Smooth muscle cell (in vitro differentiated cells): ENCODE results near the gene APH1B. TPM values are rescaled to one million over a fixed set of nuclear protein-coding genes. Genes with fewer than 3 reads are reported as not detected.

ENCODE experiments used
- DNase-seq: peaks from one replicate; lab custom pipeline; 2025; ENCODE audit not compliant: unreplicated experiment; lab: John Stamatoyannopoulos, UW
- H2AFZ ChIP-seq: fragments of 200-600 bp; sonication (generic); 2 replicates; pipeline ENCODE4 v1.6.0; 2016; ENCODE audit warnings: antibody characterized with exemption, low read depth, mild to moderate bottlenecking
- H3F3A ChIP-seq: fragments of 200-600 bp; sonication (generic); 2 replicates; pipeline ENCODE4 v1.6.0; 2017; ENCODE audit warnings: antibody characterized with exemption, low read depth
- H3K27ac ChIP-seq: fragments of 200-600 bp; sonication (generic); 2 replicates; pipeline ENCODE4 v1.5.1; 2016; ENCODE audit warnings: low read depth, mild to moderate bottlenecking
- H3K27me3 ChIP-seq: fragments of 200-600 bp; sonication (generic); 2 replicates; pipeline ENCODE4 v1.6.1; 2016; ENCODE audit warnings: low read depth, mild to moderate bottlenecking
- H3K36me3 ChIP-seq: fragments of 200-600 bp; sonication (generic); 2 replicates; pipeline ENCODE4 v1.5.1; 2016; ENCODE audit warnings: low read depth
- H3K4me1 ChIP-seq: fragments of 200-600 bp; sonication (generic); 2 replicates; pipeline ENCODE4 v1.5.1; 2016; ENCODE audit warnings: low read depth
- H3K4me2 ChIP-seq: fragments of 200-600 bp; sonication (generic); 2 replicates; pipeline ENCODE4 v1.6.0; 2016; ENCODE audit warnings: mild to moderate bottlenecking
- H3K4me3 ChIP-seq: fragments of 200-600 bp; sonication (generic); 2 replicates; pipeline ENCODE4 v1.5.1; 2016; ENCODE audit warnings: mild to moderate bottlenecking
- H3K79me2 ChIP-seq: fragments of 200-600 bp; sonication (generic); 2 replicates; pipeline ENCODE4 v1.6.0; 2016; ENCODE audit warnings: low read depth, mild to moderate bottlenecking
- H3K9ac ChIP-seq: fragments of 200-600 bp; sonication (generic); 2 replicates; pipeline ENCODE4 v1.6.0; 2016; ENCODE audit warnings: low read depth
- H3K9me3 ChIP-seq: fragments of 200-600 bp; sonication (generic); replicated peaks from 2 replicates; pipeline ENCODE4 v1.5.1; 2016; ENCODE audit warnings: low read depth
- H4K20me1 ChIP-seq: fragments of 200-600 bp; sonication (generic); 2 replicates; pipeline ENCODE4 v1.6.0; 2016; ENCODE audit warnings: low read depth
- CTCF ChIP-seq: fragments of 200-600 bp; sonication (generic); IDR thresholded peaks from 2 replicates; pipeline ENCODE4 v1.5.1; 2017; ENCODE audit warnings: borderline replicate concordance, mild to moderate bottlenecking, antibody characterized with exemption; ENCODE audit not compliant: insufficient read depth, poor library complexity, severe bottlenecking
- WGBS: methylation state at CpG from one replicate; pipeline ENCODE4 v1.1.7; 2016; ENCODE audit warnings: low lambda C conversion rate; 5-methylcytosine and 5-hydroxymethylcytosine counted together
- polyA plus RNA-seq: library from polyadenylated mRNA; unstranded; fragments of >200 nt; fragmentation: Nextera tagmentation; extraction: Ambion mirVana; gene quantifications from 2 replicates; pipeline ENCODE4 v1.2.1, GENCODE V29; 2016
- total RNA-seq: library from RNA; depleted of rRNA; stranded (reverse); fragments of >200 nt; gene quantifications from 2 replicates; pipeline ENCODE4 v1.2.3, GENCODE V29; 2014

Gene APH1B
- total and polyA plus RNA-seq, 2 experiments from 2014 or later, result 14.3 to 15.5 TPM

DNA sequence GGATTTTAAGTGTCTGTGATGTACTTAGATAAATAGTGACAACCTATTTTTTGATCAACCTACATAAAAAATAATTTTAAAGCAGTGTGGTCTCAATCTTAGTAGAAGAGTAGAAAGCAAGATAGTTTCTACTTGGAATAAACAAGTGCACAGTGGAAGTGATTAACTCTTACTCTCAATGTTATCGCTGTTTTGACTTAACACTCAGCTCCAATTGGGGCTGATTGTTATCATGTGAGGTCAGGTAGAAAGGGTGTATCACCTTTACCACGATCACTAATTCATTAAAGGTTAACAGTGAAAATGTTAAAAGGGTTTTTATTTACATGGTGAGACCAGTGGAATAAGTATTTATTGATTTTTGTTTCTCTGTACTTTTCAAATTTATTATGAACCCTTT, 22.4 kb upstream of the APH1B start:
- WGBS, result 92% methylated on average over 2 of the region's 2 CpGs
- Histone ChIP-seq H3K4me3 (no peak overlapping the region), H3K36me3 (no peaks in the 10 kb centered on the region), H3K27me3 (no peaks in the 10 kb centered on the region), H3K79me2 (no peaks in the 10 kb centered on the region), H2AFZ (no peak overlapping the region), H3K4me1 (peaks cover 22% of the 10 kb centered on the region), H3F3A (peaks cover 12% of the 10 kb centered on the region), H3K9me3 (no peaks in the 10 kb centered on the region), H4K20me1 (no peaks in the 10 kb centered on the region), H3K9ac (no peak overlapping the region), H3K27ac (no peak overlapping the region), H3K4me2 (no peak overlapping the region)
- DNase-seq, result no peak
- no peak for TF ChIP-seq CTCF

GRCh38 chr15:63255489-63255990, 21.9 kb upstream of the APH1B start:
- 50% methylated on average over 1 of the region's 1 CpG for WGBS
- Histone ChIP-seq H3K27ac (no peak overlapping the region), H3K27me3 (no peaks in the 10 kb centered on the region), H3K36me3 (no peaks in the 10 kb centered on the region), H3K4me3 (no peak overlapping the region), H3K4me1 (peaks cover 22% of the 10 kb centered on the region), H3K4me2 (no peak overlapping the region), H2AFZ (no peak overlapping the region), H4K20me1 (no peaks in the 10 kb centered on the region), H3K79me2 (no peaks in the 10 kb centered on the region), H3F3A (peaks cover 12% of the 10 kb centered on the region), H3K9ac (no peak overlapping the region), H3K9me3 (no peaks in the 10 kb centered on the region)
- no peak for DNase-seq
- TF ChIP-seq CTCF, result no peak

- 4% methylated on average over 5 of the region's 5 CpGs for WGBS
- Histone ChIP-seq H3F3A (peaks cover 4% of the 10 kb centered on the region), H3K27me3 (no peaks in the 10 kb centered on the region), H3K4me2 (peak overlapping the region; percentile 56), H3K79me2 (no peaks in the 10 kb centered on the region), H3K4me3 (no peak overlapping the region), H3K9me3 (no peaks in the 10 kb centered on the region), H4K20me1 (no peaks in the 10 kb centered on the region), H3K9ac (no peak overlapping the region), H3K27ac (peak overlapping the region; percentile 33), H3K4me1 (peaks cover 22% of the 10 kb centered on the region), H2AFZ (no peak overlapping the region), H3K36me3 (no peaks in the 10 kb centered on the region)
- no peak for DNase-seq
- TF ChIP-seq CTCF, result no peak
Measured at GRCh38 chr15:63256433-63257274, 20.8 kb upstream of the APH1B start.

DNA sequence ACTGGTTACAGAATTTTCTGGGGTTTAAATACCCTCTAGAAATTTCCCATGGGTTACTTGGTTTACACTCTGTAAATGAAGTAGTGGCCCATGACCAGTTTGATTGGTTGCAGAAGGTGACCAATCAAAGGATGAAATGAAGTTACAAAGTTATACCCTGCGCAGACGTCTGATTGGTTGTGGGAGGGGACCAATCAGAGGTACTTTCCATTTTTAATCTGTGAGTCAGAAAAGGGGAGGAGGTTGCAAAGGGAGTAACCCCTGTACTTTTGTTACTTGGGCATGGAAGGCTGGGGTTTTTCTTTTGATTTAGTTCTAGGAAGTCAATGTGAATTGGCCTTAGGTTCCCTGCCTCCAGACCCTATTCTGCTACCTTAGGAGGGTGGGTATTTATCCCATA, 18.7 kb upstream of the APH1B start:
- Histone ChIP-seq H4K20me1 (no peaks in the 10 kb centered on the region), H3K36me3 (no peaks in the 10 kb centered on the region), H3K27me3 (no peaks in the 10 kb centered on the region), H3K9ac (no peak overlapping the region), H3K27ac (no peak overlapping the region), H2AFZ (no peak overlapping the region), H3K4me3 (no peak overlapping the region), H3K4me1 (peaks cover 22% of the 10 kb centered on the region), H3F3A (peaks cover 4% of the 10 kb centered on the region), H3K79me2 (no peaks in the 10 kb centered on the region), H3K4me2 (no peak overlapping the region), H3K9me3 (no peaks in the 10 kb centered on the region)
- TF ChIP-seq CTCF, result no peak
- DNase-seq, result no peak
- 98% methylated on average over 2 of the region's 2 CpGs for WGBS
